Measurements from ENCODE around the gene ZNF35. TPM values are rescaled to one million over a fixed set of nuclear protein-coding genes. Genes with fewer than 3 reads are reported as not detected.
A peak's percentile ranks its signal among the peaks of the same experiment; 100 is the strongest.

Gene ZNF35
- total and polyA plus RNA-seq, 10 of the 15 experiments (the other 5 are each of a cell fraction or from before 2014, with no cell fraction given): 9.3 to 21.1 (median 13.4) TPM

GRCh38 chr3:44685128-44685800 is 36.7 kb downstream of the ZNF35 start (continued):
- TF ChIP-seq RUNX3 (IDR thresholded peaks at IDR 0.05; ENCODE audit: low read length) (no peak; the same call in 1 of the 2 replicates), CBX3 (IDR thresholded peaks at IDR 0.05; ENCODE audit: borderline replicate concordance, low read depth) (no peak), FOXM1 (IDR thresholded peaks at IDR 0.05; ENCODE audit: low read depth, low read length) (no peak), ATF7 (IDR thresholded peaks at IDR 0.05; ENCODE audit: low read depth) (no peak), HCFC1 (IDR thresholded peaks at IDR 0.05; ENCODE audit: low read length) (peak; percentile 65), NR2C2 (IDR thresholded peaks at IDR 0.05; ENCODE audit: borderline replicate concordance, control insufficient read depth, insufficient read length, low read depth) (no peak), NKRF (conservative IDR thresholded peaks at IDR 0.05) (peak; percentile 88), ETV6 (conservative IDR thresholded peaks at IDR 0.05 in 1 of 2, IDR thresholded peaks at IDR 0.05 in 1 of 2; ENCODE audit: borderline replicate concordance in 1 of 2, low read depth in 1 of 2) (no peak), TBL1XR1 (IDR thresholded peaks at IDR 0.05; ENCODE audit: low read depth, low read length) (no peak), CEBPB (IDR thresholded peaks at IDR 0.05; ENCODE audit: borderline replicate concordance in 1 of 2, low read depth in 2 of 2, low read length in 2 of 2) (no peak), SMAD5 (IDR thresholded peaks at IDR 0.05; ENCODE audit: low read depth) (no peak), KAT2A (conservative IDR thresholded peaks at IDR 0.05; ENCODE audit: control insufficient read depth, low read depth, low read length) (no peak), ZNF207 (IDR thresholded peaks at IDR 0.05; ENCODE audit: borderline replicate concordance) (peak; percentile 86; the same call in 1 of the 2 replicates), LARP7 (IDR thresholded peaks at IDR 0.05) (peak; percentile 68; the same call in 1 of the 2 replicates), ZBTB40 (IDR thresholded peaks at IDR 0.05; ENCODE audit: borderline replicate concordance) (peak; percentile 83), MYB (IDR thresholded peaks at IDR 0.05; ENCODE audit: borderline replicate concordance, low read depth, low read length) (no peak), ESRRA (IDR thresholded peaks at IDR 0.05; ENCODE audit: low read length) (no peak), STAT1 (conservative IDR thresholded peaks at IDR 0.05) (no peak), E4F1 (IDR thresholded peaks at IDR 0.05; ENCODE audit: borderline replicate concordance, partially characterized antibody) (no peak), TCF7 (IDR thresholded peaks at IDR 0.05; ENCODE audit: borderline replicate concordance) (no peak), POLR2A (IDR thresholded peaks at IDR 0.05; ENCODE audit: low read depth, low read length) (peak; percentile 80), TCF3 (IDR thresholded peaks at IDR 0.05; ENCODE audit: borderline replicate concordance, insufficient read depth, low read depth, low read length) (no peak), POLR2AphosphoS2 (IDR thresholded peaks at IDR 0.05; ENCODE audit: low read depth, low read length) (peak; percentile 68; the same call in 1 of the 2 replicates)
